Right lung (tissue), 5 donors: ENCODE measurements around the gene PPP1R12B. TPM values are rescaled to one million over a fixed set of nuclear protein-coding genes. Genes with fewer than 3 reads are reported as not detected.
"Not testable (repeated sequence)": the region's sequence is repeated elsewhere in the genome, so short reads cannot be mapped to it uniquely, and the experiment has no call there.

Source experiments
- DNase-seq, 2 donors: peaks; one replicate each; pipeline ENCODE4 v3.0.0-alpha.2; 2013
- polyA plus RNA-seq, 5 donors: library from polyadenylated mRNA; unstranded; fragments of 120-200 nt; gene quantifications; one replicate each; pipeline versions ENCODE4 v1.2.1 to v1.2.3, GENCODE V29; 2013; ENCODE audit warnings: inconsistent platforms in 1 of 5, low replicate concordance in 1 of 5; ENCODE audit not compliant: insufficient read length in 5 of 5, insufficient read depth in 1 of 5

The PPP1R12B gene
- polyA plus RNA-seq, 5 donors: 16.2 to 35.8 (median 32.4) TPM

DNA sequence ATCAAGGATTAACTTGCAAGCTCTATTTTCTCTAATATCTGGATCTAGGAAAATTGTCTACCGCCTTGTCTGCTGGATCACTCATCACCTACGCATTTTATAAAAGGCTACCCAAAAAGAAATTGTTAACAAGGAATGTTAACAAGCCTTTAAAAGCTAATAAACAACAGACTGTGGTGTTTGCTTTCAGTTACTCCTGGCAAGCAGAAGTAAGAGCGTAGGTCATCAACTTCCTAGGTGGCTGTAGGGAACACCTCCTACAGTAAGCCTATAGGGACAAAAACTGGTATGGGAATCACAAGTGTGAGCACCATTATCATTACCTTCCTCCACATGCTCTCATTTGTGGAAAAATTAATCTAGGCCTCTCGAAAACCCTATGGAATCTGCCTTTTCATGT, 206.1 kb downstream of the PPP1R12B start:
- DNase-seq: not testable (repeated sequence)

DNA sequence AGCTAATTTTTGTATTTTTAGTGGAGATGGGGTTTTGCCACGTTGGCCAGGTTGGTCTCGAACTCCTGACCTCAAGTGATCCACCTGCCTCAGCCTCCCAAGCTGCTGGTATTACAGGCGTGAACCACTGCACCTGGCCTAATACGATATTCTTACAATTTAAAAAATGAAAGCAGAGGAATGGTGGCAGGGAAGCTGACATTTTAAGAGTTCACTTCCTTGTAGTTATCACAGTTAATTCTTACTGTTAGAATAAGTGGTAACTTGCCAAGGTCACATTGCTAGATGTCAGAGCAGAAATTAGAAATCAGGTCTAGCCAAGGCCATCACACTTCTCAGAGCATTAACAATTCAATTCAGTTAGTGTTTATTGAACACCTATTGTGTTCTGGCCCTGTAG, 207.5 kb downstream of the PPP1R12B start:
- DNase-seq: not testable (repeated sequence)

DNA sequence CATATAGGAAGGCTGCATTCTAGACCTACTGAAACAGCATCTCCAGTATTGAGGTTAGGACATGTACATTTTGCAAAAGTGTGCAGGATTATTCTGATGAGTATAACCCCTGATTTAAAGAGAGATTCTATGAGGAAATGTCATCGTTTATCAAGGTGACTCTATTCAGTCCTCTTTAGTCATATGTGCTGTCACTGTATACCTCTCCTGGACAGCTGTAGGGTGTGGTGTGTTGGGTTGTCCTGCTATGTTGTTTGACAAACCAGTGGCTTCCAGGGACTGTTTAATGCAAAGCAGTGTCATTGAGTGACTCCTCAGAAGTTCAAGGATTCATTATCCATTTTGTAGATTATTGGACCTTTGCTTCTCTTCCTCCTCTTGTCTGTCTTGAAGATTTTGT, 209.2 kb downstream of the PPP1R12B start:
- not testable (repeated sequence) for DNase-seq

DNA sequence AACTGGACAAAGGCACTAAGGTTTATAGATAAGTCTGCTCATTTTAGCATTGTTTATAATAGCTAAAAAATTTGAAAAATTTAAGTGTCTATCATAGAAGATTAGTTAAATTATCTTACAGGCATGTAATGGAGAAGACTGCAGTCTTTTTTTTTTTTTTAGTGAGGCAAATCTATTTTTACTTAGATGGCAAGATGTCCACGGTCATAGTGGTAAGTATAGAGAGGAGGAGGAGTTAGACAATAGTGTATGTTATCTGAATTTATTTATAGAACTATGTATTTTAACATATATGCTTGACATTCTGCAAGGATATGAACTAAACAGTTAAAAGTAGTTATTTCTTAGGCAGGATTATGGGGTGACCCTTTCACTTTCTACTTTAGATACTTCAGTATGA, 212.7 kb downstream of the PPP1R12B start:
- DNase-seq: no peak

DNA sequence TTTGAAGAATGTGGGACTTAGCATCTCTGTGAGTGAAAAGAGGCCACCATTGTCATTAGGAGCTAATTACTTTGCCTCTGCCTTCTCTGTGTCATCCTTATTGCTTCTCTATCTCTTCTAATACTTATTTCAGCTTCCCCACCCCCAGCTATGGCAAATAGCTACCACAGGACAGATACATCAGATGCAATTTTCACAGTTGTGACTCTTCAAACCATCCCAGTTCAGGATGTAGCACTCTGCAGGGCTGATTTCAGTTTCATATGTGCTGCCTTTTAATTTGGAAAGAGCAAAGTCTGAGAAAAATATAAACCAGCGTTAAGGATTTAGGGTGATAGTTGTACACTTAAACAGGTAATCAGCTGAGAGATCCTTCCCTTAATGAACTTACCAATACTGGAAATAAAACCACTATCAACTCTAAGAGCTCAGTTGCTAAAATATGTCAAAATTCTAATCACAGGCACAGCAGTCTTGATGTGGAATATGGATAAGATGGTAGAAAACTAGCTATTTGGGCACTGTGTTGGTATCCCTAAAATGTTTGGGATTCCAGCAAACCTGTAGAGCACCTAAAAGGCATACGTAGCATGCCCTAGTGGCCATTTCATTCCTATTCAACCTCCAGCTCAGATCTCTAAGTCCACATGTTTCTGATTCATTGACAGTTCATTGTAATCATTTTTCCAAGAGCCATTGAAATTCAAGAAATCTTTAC, 213.4 kb downstream of the PPP1R12B start:
- no peak for DNase-seq

DNA sequence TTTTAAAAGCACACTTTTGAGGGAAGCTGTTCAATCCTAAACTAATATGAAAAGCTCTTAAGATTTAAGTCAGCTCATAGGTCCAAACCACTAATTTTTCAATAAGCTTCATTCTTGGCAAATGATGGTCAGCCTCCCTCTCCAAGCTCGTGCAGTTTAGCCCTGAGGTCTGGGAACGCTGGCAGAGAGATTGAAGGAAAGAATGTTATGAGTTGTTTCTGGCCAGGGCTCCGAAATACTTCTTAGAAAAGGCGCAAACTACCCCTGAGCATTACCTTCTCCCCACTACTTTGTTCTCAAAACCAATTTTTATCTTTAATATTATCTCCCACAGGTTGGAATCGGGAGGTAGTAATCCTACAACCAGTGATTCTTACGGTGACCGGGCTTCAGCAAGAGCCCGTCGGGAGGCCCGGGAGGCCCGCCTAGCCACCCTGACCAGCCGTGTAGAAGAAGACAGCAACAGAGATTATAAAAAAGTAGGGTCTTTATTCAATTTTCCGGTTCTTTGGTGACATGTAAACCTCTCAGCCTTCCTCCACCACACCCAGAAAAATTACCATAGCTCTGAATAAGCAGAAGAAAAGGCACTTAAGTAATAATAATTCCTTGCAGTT, 214.1 kb downstream of the PPP1R12B start:
- no peak for DNase-seq

DNA sequence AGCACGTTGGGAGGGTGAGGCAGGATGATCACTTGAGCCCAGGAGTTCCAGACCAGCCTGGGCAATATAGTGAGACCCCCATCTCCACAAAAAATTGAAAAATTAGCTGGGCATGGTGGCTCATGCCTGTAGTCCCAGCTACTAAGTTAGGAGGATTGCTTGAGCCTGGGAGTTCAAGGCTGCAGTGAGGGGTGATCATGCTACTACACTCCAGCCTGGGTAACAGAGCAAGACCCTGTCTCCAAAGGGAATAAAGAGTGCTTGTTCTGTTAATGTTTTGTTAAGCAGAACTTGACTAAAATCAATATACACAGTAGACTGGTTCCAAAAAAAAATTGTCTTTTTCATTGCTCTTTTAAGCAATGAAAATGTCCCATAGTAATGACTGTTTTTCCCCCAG, 215.3 kb downstream of the PPP1R12B start:
- no peak for DNase-seq

DNA sequence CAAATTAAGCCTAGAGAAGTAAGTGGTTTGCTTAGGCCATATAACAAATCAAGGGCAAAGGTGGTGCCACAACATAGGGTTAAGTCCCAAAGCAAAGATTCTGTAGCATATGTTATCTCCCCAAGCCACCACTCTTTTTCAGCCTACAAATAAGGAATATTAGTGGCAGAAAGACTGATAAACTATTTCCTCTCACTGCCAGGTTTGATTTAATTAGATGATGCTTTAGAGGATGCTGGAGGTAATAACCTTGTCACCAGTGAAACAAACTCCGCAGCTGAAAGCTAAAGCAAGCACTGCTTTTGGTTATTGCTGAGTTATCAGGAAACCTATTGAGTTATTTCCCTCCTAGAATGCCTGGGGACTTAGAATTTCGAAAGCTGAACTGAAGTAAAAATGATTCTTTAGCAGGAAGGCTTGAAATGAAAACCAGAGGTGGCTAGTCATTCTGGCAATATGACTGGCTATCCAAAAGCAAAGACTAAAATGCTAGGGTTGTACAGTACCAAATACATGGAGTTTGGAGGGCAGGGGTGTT, 216.5 kb downstream of the PPP1R12B start:
- no peak for DNase-seq

DNA sequence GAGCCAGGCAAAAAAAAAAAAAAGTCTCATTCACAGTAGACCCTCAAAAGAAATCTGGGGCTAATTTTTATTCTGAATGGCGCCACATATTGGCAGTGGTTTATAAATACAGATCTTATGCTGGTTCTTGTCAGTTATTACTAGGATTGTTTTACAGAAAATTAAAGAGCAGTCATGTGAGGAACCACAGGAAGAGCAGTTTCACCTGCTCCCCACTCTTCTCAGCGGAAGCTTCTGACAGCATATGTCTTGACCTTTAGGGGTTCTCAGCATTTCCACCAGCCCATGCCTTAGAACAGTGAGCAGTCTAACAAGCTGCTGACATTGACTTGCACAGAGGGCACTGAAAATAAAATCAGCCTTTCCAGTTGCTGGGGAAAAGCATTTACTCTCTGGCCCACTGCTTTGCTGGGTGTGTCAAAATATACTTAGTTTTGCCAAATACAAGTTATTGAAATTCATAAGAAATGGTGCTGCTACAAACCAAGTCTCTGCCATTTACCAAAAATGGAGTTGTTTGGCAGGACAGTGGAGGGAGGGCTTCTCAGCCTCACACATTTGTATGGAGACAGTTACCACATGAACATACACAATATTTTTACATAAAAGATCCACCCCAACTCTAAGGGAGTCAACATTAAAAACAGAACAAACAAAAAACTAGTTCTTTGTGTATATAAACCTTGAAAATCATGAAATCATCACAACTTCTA, 217.5 kb downstream of the PPP1R12B start:
- no peak for DNase-seq

DNA sequence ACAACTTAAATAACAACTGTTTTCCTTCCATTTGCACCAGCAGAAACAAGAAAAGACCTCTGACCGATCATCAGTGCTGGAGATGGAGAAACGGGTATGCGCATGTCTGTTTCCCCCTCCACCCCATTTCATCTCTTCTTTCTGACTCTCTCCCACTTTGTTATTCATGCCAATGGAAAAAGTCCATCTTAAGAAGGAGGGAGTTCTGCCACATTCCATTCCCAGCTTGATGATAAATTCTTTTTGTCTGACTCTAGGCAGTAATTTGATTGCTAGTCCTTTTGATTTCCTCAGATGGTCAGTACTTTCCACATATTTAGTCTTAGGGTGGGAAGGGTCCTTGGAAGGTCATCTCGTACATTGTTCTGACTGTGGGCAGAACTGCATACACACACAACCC, 219.2 kb downstream of the PPP1R12B start:
- DNase-seq: peak in 1 of 2 donors; percentile 61

DNA sequence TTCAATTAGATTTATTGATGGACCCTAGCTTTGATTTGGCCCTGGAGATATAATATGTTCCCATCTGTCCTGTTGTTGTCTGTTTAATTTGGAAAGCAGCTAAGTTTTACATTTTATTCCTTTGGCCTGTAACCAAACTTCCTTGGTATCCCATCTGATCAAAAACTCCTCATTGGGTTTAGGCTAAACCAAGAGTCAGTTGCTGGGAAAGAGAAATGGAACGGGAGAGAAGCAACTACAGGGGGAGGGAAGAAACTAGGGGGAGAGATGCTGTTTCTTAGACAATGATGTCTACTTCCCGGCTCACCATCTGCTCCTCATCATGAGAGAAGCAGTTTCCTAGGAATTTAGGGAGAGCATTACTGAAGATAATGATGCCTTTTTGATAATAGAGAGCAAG, 219.9 kb downstream of the PPP1R12B start:
- DNase-seq: no peak

DNA sequence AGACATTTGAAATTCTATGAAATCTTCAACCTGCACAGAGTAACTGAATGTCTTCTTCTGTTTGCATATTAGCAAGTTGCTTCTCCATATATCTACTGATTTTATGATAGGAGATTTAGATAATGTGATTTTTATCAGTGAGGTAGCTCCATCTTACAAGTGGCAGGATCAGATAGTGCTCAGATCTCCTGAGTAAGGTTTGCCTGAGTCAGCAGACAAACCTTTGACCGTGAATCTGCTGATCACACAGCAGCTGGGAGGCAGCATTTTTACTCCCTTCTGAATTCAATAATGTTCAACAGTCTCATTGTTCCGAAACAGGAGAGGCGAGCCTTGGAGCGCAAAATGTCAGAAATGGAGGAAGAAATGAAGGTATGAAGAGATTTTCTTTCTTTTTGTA, 220.3 kb downstream of the PPP1R12B start:
- no peak for DNase-seq

DNA sequence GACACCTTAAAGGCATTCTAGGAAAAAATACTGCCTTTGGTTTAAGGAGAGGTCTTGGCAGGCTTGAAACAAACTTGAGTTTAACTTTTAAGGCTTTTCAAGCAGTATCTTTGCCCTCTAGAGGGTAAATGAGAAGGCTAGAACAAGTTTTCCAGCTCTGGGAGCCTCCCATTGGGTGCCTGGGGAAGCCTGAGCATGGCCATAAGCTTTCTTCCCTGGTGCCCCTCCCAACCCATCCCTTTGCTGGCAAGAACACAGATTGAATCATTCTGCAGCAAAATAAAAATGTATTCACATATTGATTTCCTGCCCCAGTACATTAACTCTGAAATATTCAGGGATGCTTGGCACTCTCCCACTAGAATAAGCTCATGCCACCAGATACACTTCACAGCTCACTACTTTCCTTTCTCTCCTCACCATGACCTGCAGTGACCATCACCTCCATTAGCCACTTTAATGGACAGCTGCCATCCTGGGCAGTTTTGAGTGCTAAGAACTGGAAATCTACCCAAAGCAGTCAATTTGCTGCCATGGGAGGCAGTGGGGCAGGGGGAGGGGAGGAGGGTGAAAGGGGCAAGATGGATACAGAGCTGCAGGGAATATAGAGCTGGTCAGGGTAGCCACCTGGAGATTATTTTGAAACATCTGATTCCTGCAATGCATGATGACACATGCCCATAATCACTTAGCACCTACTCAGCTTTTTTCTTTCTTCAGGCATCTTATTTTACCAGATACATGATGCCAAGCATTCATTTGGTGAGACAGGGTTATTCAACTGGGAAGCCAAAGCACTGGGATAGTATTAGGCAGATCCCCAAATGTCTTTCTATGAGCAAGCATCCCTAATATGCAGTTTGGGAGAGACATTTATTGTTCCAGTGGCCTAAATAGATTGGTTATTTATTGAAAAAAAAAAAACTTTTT, 221.2 kb downstream of the PPP1R12B start:
- no peak for DNase-seq

DNA sequence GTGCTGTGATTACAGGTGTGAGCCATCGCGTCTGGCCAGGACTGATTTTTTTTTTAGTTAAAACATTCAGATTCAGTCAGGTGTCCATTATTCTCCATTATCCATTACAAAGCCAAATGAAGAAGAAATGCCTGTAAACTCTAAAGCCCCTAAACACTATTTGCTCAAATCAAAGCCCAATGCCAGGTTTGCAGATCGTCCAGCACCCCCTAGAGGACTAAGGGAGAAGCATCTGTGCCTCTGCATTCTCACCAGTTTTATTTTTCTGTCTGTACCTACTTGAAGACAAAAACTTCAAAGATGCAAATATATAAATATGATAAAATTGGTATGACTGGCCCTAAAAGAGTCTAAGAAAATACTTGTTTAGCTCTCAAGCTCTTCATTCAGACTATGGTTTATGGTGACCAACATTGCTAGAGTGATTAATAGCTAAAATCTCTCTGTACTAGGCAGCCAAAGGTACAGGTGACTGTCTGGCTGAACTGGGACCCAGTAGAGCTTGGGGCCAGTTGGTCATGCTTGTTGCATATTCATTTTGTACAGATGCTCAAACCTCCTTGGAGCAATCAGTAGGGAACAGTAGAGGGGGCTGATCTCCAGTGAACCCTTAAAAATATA, 223.3 kb downstream of the PPP1R12B start:
- no peak for DNase-seq

DNA sequence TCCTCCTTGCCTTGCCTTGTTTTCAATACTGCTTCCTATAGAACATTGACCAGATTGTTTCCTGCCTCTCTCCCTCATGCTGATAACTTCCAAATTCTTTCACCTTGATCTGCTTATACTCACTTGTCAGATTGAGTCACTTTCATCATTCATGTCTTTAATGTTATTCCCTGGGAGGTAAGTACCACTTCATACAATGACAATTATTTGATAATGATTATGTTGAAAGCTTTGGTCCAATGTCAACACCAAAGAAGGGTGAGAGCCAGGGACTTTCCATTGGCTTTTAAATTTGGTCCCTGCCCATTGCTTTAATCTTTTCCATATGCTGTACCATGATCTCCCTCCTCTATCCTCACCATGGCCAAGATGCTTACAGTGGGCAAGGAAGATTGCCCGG, 224.4 kb downstream of the PPP1R12B start:
- DNase-seq: no peak

DNA sequence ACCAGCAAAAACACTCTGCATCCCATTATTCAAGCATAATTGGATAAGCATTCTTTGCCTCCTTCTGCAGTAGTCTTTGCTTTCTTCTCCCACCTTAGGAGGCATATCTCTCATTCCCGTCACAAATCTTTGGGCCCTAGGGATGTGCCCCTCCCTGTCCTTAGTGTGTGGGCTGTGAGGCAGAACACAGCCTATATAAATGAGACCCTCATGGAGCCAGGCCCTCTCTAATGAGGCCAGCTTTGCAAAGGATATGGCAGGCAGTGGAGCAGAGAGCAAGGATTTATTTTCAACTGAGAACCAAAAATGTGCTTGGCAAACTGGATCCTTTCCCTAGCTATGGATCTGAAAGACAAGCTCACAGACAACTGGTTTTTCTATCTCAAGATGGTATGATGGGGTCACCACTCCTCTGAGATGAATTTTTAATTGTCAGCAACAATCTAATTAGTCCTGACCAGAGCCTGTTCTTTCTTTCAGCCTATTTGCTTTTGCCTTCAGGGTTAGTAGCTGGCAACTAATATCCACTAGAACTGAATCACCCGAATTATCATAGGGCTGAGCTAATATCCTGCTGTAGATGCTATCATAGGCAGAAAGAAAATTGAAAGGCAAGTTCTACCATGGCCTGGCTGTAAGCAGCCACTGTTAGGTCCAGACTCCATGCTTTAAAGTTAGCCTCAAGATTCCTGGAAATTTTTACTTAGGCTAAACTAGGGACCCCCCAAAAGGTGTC, 227.6 kb downstream of the PPP1R12B start:
- no peak for DNase-seq

DNA sequence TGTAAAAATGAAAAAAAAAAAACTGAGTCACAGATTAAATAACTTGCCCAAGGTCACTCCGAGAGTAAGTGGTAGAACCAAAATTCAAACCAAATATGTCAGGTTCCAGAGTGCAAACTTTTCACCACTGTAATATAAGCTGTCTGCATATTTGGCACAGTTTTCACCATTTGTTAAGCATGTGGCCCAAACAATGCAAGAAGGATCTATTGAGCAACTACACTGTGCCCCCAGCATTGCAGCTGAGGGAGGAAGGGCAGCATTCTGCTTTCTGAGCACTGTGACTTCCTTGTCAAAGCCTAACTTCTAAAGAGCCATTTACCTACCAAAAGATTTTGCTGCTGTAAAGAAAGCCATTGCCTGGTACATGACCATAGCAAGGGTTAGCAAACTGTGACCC, 228.3 kb downstream of the PPP1R12B start:
- peak in 1 of 2 donors; percentile 65 for DNase-seq

DNA sequence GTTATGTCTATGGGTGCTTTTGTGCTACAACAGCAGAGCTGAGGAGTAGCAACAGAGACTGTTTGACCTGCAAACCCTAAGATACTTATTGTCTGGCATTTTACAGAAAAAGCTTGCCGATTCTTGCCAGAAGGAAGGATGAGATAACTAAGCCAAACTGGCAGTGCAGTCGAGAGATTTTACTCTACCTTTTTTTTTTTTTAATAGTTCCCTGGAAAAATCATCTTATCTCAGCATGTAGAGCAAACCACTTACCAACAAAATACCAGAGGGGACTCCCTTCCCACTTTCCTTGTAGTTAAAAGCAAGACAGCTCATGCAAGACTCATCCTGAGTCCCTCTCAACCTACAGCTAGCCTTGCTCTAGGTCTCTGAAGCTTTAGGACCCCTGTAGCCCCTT, 228.9 kb downstream of the PPP1R12B start:
- DNase-seq: no peak

DNA sequence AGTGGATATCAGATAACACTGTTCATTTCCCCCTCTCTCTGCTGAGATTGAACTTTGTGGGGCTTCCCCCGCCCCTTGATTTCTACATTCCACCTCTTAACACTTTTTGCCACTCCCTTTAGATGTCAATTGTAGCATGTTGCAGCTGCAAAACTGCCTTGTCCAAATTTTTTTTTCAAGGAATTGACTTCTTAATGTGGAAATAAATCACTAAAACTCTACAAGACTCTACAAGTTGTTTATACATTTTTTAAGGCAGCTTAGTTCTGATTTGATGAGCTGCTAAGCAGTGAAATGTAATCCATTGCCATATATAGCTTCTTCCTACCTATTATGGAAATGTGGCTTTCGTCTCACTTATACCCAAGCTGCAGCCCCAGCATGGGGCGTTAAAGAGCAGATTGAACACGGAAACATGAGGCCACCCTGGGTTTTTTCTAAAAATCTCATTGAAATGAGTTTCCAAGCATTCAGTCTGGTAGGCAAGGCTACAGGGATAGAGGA, 229.6 kb downstream of the PPP1R12B start:
- peak in 1 of 2 donors; percentile 74 for DNase-seq

DNA sequence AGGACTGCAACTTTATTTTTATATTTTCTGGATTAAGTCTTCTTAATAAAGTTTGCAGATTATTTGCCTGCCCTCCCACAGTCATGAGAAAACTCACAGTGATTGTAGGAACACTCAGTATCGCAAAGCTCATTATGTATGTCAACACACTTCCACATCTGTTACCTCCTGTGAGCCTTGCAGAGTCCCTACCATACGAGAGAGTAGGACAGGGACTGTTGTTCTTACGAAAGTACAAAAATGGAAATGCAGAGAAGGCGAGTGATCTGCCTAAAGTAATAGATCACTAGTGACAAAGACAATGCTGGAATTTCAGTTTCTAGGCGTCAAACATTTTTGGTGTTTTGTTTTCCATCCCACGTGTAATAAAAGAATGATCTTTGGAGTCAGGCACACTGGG, 230.1 kb downstream of the PPP1R12B start:
- no peak for DNase-seq
